ENCODE results near the gene TBX2.

GRCh38 chr17:61409301-61410112 lies 9.9 kb downstream of the TBX2 start:
- TF ChIP-seq CTCF (conservative IDR thresholded peaks at IDR 0.05; ENCODE audit: low read depth, low read length): peak; percentile 67
- TF ChIP-seq ELK1 (IDR thresholded peaks at IDR 0.05; ENCODE audit: borderline replicate concordance, low read depth, low read length): no peak
- TF ChIP-seq POLR2A (IDR thresholded peaks at IDR 0.05; ENCODE audit: low read depth, low read length): 0 out of 2 replicates have a peak, but pooled peaks have one; percentile 15
- no peak for TF ChIP-seq USF2 (IDR thresholded peaks at IDR 0.05; ENCODE audit: low read depth, low read length)
- no peak for TF ChIP-seq NFE2L2 (IDR thresholded peaks at IDR 0.05; ENCODE audit: low read depth, low read length)
- peak; percentile 35; the same call in 1 of the 2 replicates for TF ChIP-seq SMC3 (IDR thresholded peaks at IDR 0.05; ENCODE audit: low read depth, low read length)
